Transverse colon (tissue), 4 donors: Measurements from ENCODE around the gene PBX4. TPM values are rescaled to one million over a fixed set of nuclear protein-coding genes. Genes with fewer than 3 reads are reported as not detected.
A peak's percentile ranks its signal among the peaks of the same experiment; 100 is the strongest.

Source experiments
- DNase-seq: peaks from one replicate; pipeline ENCODE4 v3.0.0-alpha.2; 2019
- H3K27ac ChIP-seq, 4 donors: fragments of 200-600 bp; sonication (generic); 2 replicates each; pipeline ENCODE4 v1.5.1; 2016 to 2018; ENCODE audit warnings: inconsistent platforms in 4 of 4
- H3K27me3 ChIP-seq: fragments of 200-600 bp; sonication (generic); 2 replicates; pipeline ENCODE4 v1.5.1; 2017; ENCODE audit warnings: inconsistent platforms
- H3K36me3 ChIP-seq, 4 donors: fragments of 200-600 bp; sonication (generic); 2 replicates each; pipeline ENCODE4 v1.5.1; 2017 to 2019; ENCODE audit warnings: inconsistent platforms in 4 of 4
- H3K4me1 ChIP-seq, 4 donors: fragments of 200-600 bp; sonication (generic); 2 replicates each; pipeline ENCODE4 v1.5.1; 2017 to 2020; ENCODE audit warnings: inconsistent platforms in 4 of 4
- H3K4me3 ChIP-seq, 4 donors: fragments of 200-600 bp; sonication (generic); 1 replicate in 1 of 4; 2 replicates in 3 of 4; pipeline versions ENCODE4 v1.5.1 to v1.6.1; 2017 to 2019; ENCODE audit warnings: inconsistent platforms in 4 of 4
- H3K9me3 ChIP-seq, 2 donors: fragments of 200-600 bp; sonication (generic); 2 replicates each; pipeline ENCODE4 v1.5.1; 2017 to 2019; ENCODE audit warnings: inconsistent platforms in 2 of 2
- EP300 ChIP-seq: sonication (generic); formaldehyde crosslinking; IDR thresholded peaks from one replicate; pipeline ENCODE4 v1.6.1; 2017; ENCODE audit warnings: antibody characterized with exemption, low read depth
- POLR2A ChIP-seq: fragments of 450-650 bp; IDR thresholded peaks from one replicate; pipeline ENCODE4 v1.6.1; 2016; ENCODE audit warnings: antibody characterized with exemption, mild to moderate bottlenecking, moderate library complexity
- POLR2AphosphoS5 ChIP-seq, 3 donors: sonication (generic); formaldehyde crosslinking; IDR thresholded peaks; one replicate each; pipeline ENCODE4 v1.6.1; 2016; ENCODE audit warnings: antibody characterized with exemption in 3 of 3
- WGBS, 2 donors: methylation state at CpG; one replicate each; pipeline ENCODE4 v1.1.5; 2018; ENCODE audit warnings: low coverage in 1 of 2; 5-methylcytosine and 5-hydroxymethylcytosine counted together
- in situ Hi-C, 4 donors: fragments of 200-750 bp; cut with MboI; loops; one replicate each; pipeline versions ENCODE4 v1.15.0 to v1.15.1; 2017; ENCODE audit warnings: low sequenced_read_pairs in 3 of 4, low pct_ligation_motif_present in 1 of 4, low pct_unique_long_range_greater_than_20kb in 1 of 4
- intact Hi-C: fragments of 100-400 bp; cut with DNase I; formaldehyde crosslinking; loops from one replicate; pipeline ENCODE4 v1.15.1; 2023; ENCODE audit warnings: low total_unique reads
- total RNA-seq, 4 donors: library from RNA; depleted of rRNA; stranded (reverse); fragments of >200 nt; gene quantifications; one replicate each; pipeline ENCODE4 v1.1.0, GENCODE V29; 2016
- TF ChIP-seq, protein P1 (sequence below), 5 experiments: fragments of 200-600 bp in 3 of 5; fragments of 450-650 bp in 2 of 5; sonication (generic) in 3 of 5; IDR thresholded peaks; 1 replicate in 2 of 5; 2 replicates in 3 of 5; pipeline ENCODE4 v1.5.1; 2016 to 2017; ENCODE audit warnings: antibody characterized with exemption in 5 of 5, inconsistent platforms in 3 of 5, mild to moderate bottlenecking in 2 of 5, moderate library complexity in 1 of 5

Gene PBX4
- total RNA-seq, 4 donors from 2014 or later: 1.9 to 11.9 (median 5.1) TPM

DNA sequence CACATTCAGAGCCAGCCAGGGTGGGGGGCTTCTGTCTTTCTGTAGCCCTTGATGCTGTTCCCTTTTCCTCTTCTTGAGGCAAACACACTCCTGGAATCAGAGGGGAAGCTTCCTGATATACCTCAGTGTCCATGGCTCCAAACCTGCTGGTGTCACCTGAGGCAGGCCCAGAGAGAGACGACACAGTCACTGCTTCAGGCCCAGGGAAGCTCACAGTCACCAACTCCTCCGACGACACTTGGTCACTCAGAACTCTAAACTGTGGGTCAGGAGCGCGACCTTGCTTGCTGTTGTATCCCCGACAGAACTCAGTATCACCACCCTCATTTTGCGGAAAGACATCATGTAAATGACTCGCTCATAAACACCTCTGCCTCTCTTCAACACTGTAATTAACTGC, 43.9 kb upstream of the PBX4 start:
- Histone ChIP-seq H3K4me3 (peak overlapping the region in 2 of 4 donors; percentile 70 to 94), H3K27ac (peak overlapping the region; percentile 86 to 98 (median 90))
- in situ Hi-C loops: no loop called here

DNA sequence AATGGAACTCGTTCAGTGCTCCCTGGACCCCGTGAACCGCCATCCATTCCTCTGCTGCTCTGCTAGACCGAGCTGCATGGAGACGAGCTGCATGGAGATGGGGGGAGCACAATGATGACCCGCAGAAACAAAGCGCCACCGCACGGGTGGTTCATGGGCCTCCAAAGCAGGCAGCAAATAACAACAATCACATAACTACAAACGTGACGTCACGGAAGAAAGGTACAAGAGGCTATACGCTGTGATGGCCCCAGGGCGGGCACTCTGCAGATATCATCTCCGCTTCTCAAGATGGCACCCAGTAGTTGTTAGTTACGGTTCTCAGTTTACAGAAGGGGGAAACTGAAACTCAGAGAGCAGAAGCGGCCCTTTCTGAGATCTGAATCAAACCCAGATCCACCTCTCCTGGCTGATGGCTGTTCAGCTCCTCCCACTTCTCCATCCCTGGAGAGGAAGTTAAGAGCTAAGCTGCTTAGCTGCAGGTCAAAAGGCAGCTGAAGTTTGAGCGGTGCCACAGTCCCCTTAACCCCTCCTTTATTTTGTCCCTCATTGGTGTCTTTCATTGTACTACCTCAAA, 43.3 kb upstream of the PBX4 start:
- H3K27ac ChIP-seq: peak overlapping the region; percentile 86 to 98 (median 90)
- DNase-seq: peak; percentile 45
- no peaks in the 10 kb centered on the region for H3K27me3 ChIP-seq
- in situ Hi-C loops: no loop called here
- H3K9me3 ChIP-seq: no peaks in the 10 kb centered on the region
- peaks cover 0 to 25% (median 12%) of the 10 kb centered on the region in 4 donors for H3K36me3 ChIP-seq
- intact Hi-C loops: no loop called here
- TF ChIP-seq, protein P1, sequence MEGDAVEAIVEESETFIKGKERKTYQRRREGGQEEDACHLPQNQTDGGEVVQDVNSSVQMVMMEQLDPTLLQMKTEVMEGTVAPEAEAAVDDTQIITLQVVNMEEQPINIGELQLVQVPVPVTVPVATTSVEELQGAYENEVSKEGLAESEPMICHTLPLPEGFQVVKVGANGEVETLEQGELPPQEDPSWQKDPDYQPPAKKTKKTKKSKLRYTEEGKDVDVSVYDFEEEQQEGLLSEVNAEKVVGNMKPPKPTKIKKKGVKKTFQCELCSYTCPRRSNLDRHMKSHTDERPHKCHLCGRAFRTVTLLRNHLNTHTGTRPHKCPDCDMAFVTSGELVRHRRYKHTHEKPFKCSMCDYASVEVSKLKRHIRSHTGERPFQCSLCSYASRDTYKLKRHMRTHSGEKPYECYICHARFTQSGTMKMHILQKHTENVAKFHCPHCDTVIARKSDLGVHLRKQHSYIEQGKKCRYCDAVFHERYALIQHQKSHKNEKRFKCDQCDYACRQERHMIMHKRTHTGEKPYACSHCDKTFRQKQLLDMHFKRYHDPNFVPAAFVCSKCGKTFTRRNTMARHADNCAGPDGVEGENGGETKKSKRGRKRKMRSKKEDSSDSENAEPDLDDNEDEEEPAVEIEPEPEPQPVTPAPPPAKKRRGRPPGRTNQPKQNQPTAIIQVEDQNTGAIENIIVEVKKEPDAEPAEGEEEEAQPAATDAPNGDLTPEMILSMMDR (IDR thresholded peaks at IDR 0.05): no peak
- 66 to 69% methylated on average over 11 to 18 of the region's 18 CpGs for WGBS, 2 donors
- peak overlapping the region in 1 of 4 donors; percentile 70 for H3K4me3 ChIP-seq
- H3K4me1 ChIP-seq: peaks cover 7 to 24% (median 12%) of the 10 kb centered on the region in 4 donors

More for the DNA sequence above, 43.9 kb upstream of the PBX4 start:
- Histone ChIP-seq H3K36me3 (peaks cover 0 to 19% (median 9%) of the 10 kb centered on the region in 4 donors), H3K9me3 (no peaks in the 10 kb centered on the region), H3K4me1 (peaks cover 7 to 24% (median 12%) of the 10 kb centered on the region in 4 donors), H3K27me3 (no peaks in the 10 kb centered on the region)
- 72 to 77% methylated on average over 2 to 8 of the region's 8 CpGs for WGBS, 2 donors
- intact Hi-C loops: no loop called here
- DNase-seq: no peak
- TF ChIP-seq POLR2AphosphoS5 (IDR thresholded peaks at IDR 0.05) (no peak), POLR2A (no peak), EP300 (no peak)
- TF ChIP-seq, protein P1 (IDR thresholded peaks at IDR 0.05): no peak

DNA sequence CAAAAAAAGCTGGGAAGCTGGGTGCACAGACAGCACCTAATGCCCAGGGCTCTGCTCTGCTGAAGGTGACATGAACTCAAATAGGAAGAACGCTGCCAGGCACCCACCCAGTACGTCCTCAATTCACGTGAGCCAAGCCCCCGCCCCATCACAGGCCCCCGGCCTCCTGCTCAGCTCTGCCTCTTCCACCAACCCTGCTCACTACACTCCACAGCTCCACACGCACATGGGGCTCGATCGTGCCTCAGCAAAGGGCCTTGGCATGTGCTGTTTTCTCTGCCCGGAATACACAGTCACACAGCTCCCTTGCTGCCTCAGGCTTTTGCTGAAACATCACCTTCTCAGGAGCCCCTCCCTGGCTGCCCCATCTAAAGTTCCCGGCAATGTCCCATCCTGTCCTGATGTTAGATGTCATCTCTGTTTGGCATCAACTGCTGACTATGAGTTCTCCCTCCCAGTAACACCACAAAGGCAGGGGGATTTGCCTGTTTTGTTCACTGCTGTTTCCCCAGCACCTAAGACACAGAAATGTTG, 42.7 kb upstream of the PBX4 start:
- in situ Hi-C loops (no loop called here), intact Hi-C loops (no loop called here)
- no peak overlapping the region for H3K4me3 ChIP-seq
- peaks cover 0 to 29% (median 12%) of the 10 kb centered on the region in 4 donors for H3K36me3 ChIP-seq
- DNase-seq: no peak
- no peaks in the 10 kb centered on the region for H3K9me3 ChIP-seq
- no peak for TF ChIP-seq POLR2AphosphoS5 (IDR thresholded peaks at IDR 0.05)
- no peaks in the 10 kb centered on the region for H3K27me3 ChIP-seq
- peaks cover 7 to 24% (median 12%) of the 10 kb centered on the region in 4 donors for H3K4me1 ChIP-seq
- WGBS, 2 donors: 78 to 85% methylated on average over 6 to 10 of the region's 10 CpGs
- peak overlapping the region in 2 of 4 donors; percentile 4 to 86 for H3K27ac ChIP-seq

DNA sequence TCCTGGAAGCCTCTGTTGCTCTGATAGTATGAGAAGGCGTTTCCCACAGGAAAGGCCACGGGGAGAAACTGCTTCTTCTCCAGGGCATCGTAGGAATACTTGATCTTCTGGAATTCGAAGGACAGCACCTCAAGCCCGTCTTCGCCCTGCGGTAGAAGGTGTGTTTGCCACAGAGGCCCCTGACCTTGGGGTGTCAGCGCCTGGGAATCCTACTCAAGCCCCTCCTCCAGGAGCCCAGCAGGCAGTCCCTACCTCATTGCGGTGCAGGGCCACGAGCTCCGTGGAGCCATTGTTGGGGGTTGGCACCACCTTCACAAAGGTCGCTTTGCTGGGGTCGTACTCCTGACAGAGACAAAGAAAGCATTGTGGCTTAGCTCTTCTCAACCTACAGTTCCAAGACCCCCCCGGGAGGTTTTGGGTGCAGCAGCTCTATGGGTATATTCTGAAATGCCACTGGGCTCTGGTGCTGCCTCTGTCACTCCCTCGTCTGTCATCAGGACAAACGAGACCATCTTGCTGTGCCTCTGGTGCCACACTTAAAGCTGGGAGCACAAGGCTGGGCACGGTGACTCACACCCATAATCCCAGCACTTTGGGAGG, 41.3 kb upstream of the PBX4 start:
- Histone ChIP-seq H3K27ac (no peak overlapping the region), H3K27me3 (no peaks in the 10 kb centered on the region), H3K36me3 (peaks cover 0 to 44% (median 18%) of the 10 kb centered on the region in 4 donors), H3K4me3 (no peak overlapping the region), H3K9me3 (no peaks in the 10 kb centered on the region), H3K4me1 (peaks cover 7 to 24% (median 12%) of the 10 kb centered on the region in 4 donors)
- intact Hi-C loops: no loop called here
- DNase-seq: no peak
- in situ Hi-C loops: no loop called here
- 87 to 90% methylated on average over 6 to 17 of the region's 17 CpGs for WGBS, 2 donors
- TF ChIP-seq EP300: no peak
- TF ChIP-seq, protein P1 (IDR thresholded peaks at IDR 0.05): no peak
- TF ChIP-seq POLR2A: no peak
- no peak for TF ChIP-seq POLR2AphosphoS5 (IDR thresholded peaks at IDR 0.05)
